Left ventricle myocardium inferior (tissue), 1 donor: Measurements from ENCODE around the gene ITIH4. TPM values are rescaled to one million over a fixed set of nuclear protein-coding genes. Genes with fewer than 3 reads are reported as not detected.
A peak's percentile ranks its signal among the peaks of the same experiment; 100 is the strongest.

ENCODE experiments used
- DNase-seq: peaks from one replicate; pipeline ENCODE4 v3.0.0-alpha.2; 2020
- H3K27ac ChIP-seq: fragments of 200-600 bp; replicated peaks from 2 replicates; pipeline ENCODE4 v1.8.0; 2021
- H3K27me3 ChIP-seq: fragments of 200-600 bp; 2 replicates; pipeline ENCODE4 v1.8.0; 2021; ENCODE audit warnings: low read depth
- H3K36me3 ChIP-seq: fragments of 200-600 bp; 2 replicates; pipeline ENCODE4 v1.8.0; 2021
- H3K4me1 ChIP-seq: fragments of 200-600 bp; 2 replicates; pipeline ENCODE4 v1.8.0; 2021
- H3K4me3 ChIP-seq: fragments of 200-600 bp; 2 replicates; pipeline ENCODE4 v1.8.0; 2021; ENCODE audit warnings: mild to moderate bottlenecking, moderate library complexity
- H3K9me3 ChIP-seq: fragments of 200-600 bp; replicated peaks from 2 replicates; pipeline ENCODE4 v1.8.0; 2021
- CTCF ChIP-seq: fragments of 200-600 bp; IDR thresholded peaks from 2 replicates; pipeline ENCODE4 v1.8.0; 2021; ENCODE audit warnings: antibody characterized with exemption, mild to moderate bottlenecking, borderline replicate concordance
- intact Hi-C: fragments of 100-400 bp; cut with micrococcal nuclease; formaldehyde crosslinking; loops from one replicate; pipeline ENCODE4 v1.11.0; 2022
- total RNA-seq: library from RNA; stranded (reverse); fragmentation: NEBNext Ultra II Directional; extraction: Animal tissue kit (Norgen Biotek cat#: 25700); gene quantifications from one replicate; pipeline ENCODE4 v1.2.1, GENCODE V29; 2021
- donor health status: DM: no; HTN: yes; CAD: no; lungs with severe emphysema.

ITIH4 gene
- total RNA-seq, 1 donor from 2014 or later = 5.0 TPM

GRCh38 chr3:52827866-52828376, 2.6 kb downstream of the ITIH4 start:
- Histone ChIP-seq H3K4me1 (peaks cover 17% of the 10 kb centered on the region), H3K27me3 (no peaks in the 10 kb centered on the region), H3K36me3 (peaks cover 18% of the 10 kb centered on the region), H3K9me3 (no peaks in the 10 kb centered on the region), H3K4me3 (no peak overlapping the region), H3K27ac (no peak overlapping the region)
- DNase-seq = no peak
- intact Hi-C loops = no loop called here
- no peak for TF ChIP-seq CTCF

- H3K27me3 ChIP-seq = no peaks in the 10 kb centered on the region
- intact Hi-C loops = no loop called here
- H3K4me3 ChIP-seq = no peak overlapping the region
- TF ChIP-seq CTCF = no peak
- DNase-seq = no peak
- peaks cover 17% of the 10 kb centered on the region for H3K4me1 ChIP-seq
- H3K36me3 ChIP-seq = peaks cover 20% of the 10 kb centered on the region
- H3K27ac ChIP-seq = no peak overlapping the region
- no peaks in the 10 kb centered on the region for H3K9me3 ChIP-seq
These were observed 3.0 kb downstream of the ITIH4 start for GRCh38 chr3:52827441-52827840.

- H3K4me3 ChIP-seq = no peak overlapping the region
- peaks cover 20% of the 10 kb centered on the region for H3K36me3 ChIP-seq
- no peaks in the 10 kb centered on the region for H3K9me3 ChIP-seq
- H3K4me1 ChIP-seq = no peaks in the 10 kb centered on the region
- intact Hi-C loops = no loop called here
- no peak for TF ChIP-seq CTCF
- no peak for DNase-seq
- H3K27ac ChIP-seq = no peak overlapping the region
- no peaks in the 10 kb centered on the region for H3K27me3 ChIP-seq
These were observed 6.4 kb downstream of the ITIH4 start for GRCh38 chr3:52824037-52824436.

GRCh38 chr3:52822363-52822762, 8.1 kb downstream of the ITIH4 start:
- TF ChIP-seq CTCF = no peak
- H3K9me3 ChIP-seq = no peaks in the 10 kb centered on the region
- H3K4me1 ChIP-seq = no peaks in the 10 kb centered on the region
- DNase-seq = no peak
- H3K27ac ChIP-seq = no peak overlapping the region
- no peak overlapping the region for H3K4me3 ChIP-seq
- intact Hi-C loops = no loop called here
- H3K27me3 ChIP-seq = no peaks in the 10 kb centered on the region
- H3K36me3 ChIP-seq = peaks cover 20% of the 10 kb centered on the region

GRCh38 chr3:52820736-52821135, 9.7 kb downstream of the ITIH4 start:
- Histone ChIP-seq H3K9me3 (no peaks in the 10 kb centered on the region), H3K4me3 (no peak overlapping the region), H3K4me1 (no peaks in the 10 kb centered on the region), H3K36me3 (peaks cover 20% of the 10 kb centered on the region), H3K27ac (no peak overlapping the region), H3K27me3 (no peaks in the 10 kb centered on the region)
- DNase-seq = no peak
- TF ChIP-seq CTCF = peak; percentile 50
- intact Hi-C loops = no loop called here
